ENCODE results near the gene LACRT.
"Not testable (repeated sequence)": the region's sequence is repeated elsewhere in the genome, so short reads cannot be mapped to it uniquely, and the experiment has no call there.

Gene LACRT

GRCh38 chr12:54634795-54635194 is at the start of gene LACRT:
LACRT (minus strand) TSS chr12:54634895; CDS start chr12:54634841, 54 bp downstream.
- no peak for DNase-seq

GRCh38 chr12:54683398-54683797 is 48.7 kb upstream of the LACRT start:
- DNase-seq, result no peak

- DNase-seq, result no peak
These were observed 48.0 kb upstream of the LACRT start for GRCh38 chr12:54682674-54683073.

- DNase-seq, result peak; percentile 11
These were observed 45.7 kb upstream of the LACRT start for GRCh38 chr12:54680374-54680773.

- no peak for DNase-seq
These were observed 43.4 kb upstream of the LACRT start for GRCh38 chr12:54678131-54678530.

GRCh38 chr12:54667945-54668344 is 33.2 kb upstream of the LACRT start:
- DNase-seq, result no peak

GRCh38 chr12:54666008-54666407 is 31.3 kb upstream of the LACRT start:
- no peak for DNase-seq

GRCh38 chr12:54665022-54665635 is 30.4 kb upstream of the LACRT start:
- DNase-seq, result not testable (repeated sequence)

GRCh38 chr12:54663603-54664002 is 28.9 kb upstream of the LACRT start:
- DNase-seq, result no peak

GRCh38 chr12:54662026-54662425 is 27.3 kb upstream of the LACRT start:
- DNase-seq, result no peak

GRCh38 chr12:54661048-54661447 is 26.4 kb upstream of the LACRT start:
- DNase-seq, result no peak

- DNase-seq, result no peak
These were observed 25.7 kb upstream of the LACRT start for GRCh38 chr12:54660320-54660962.

- DNase-seq, result peak; percentile 43
These were observed 23.9 kb upstream of the LACRT start for GRCh38 chr12:54658306-54659264.

GRCh38 chr12:54657105-54657607 is 22.5 kb upstream of the LACRT start:
- DNase-seq, result no peak

GRCh38 chr12:54654926-54655325 is 20.2 kb upstream of the LACRT start:
- no peak for DNase-seq

GRCh38 chr12:54653025-54653424 is 18.3 kb upstream of the LACRT start:
- no peak for DNase-seq

GRCh38 chr12:54650889-54651288 is 16.2 kb upstream of the LACRT start:
- no peak for DNase-seq

- DNase-seq, result no peak
These were observed 15.7 kb upstream of the LACRT start for GRCh38 chr12:54650409-54650808.

- no peak for DNase-seq
These were observed 15.1 kb upstream of the LACRT start for GRCh38 chr12:54649825-54650224.

- DNase-seq, result no peak
These were observed 13.6 kb upstream of the LACRT start, which contains the start of gene DCD for GRCh38 chr12:54648265-54648664. DCD (minus strand) TSS chr12:54648365; CDS start chr12:54648303, 62 bp downstream.

GRCh38 chr12:54641554-54641953 is 6.9 kb upstream of the LACRT start:
- no peak for DNase-seq

- no peak for DNase-seq
These were observed 6.4 kb upstream of the LACRT start for GRCh38 chr12:54641089-54641488.

GRCh38 chr12:54639112-54639511 is 4.4 kb upstream of the LACRT start:
- DNase-seq, result not testable (repeated sequence)
